Astrocyte of the hippocampus (primary cell): ENCODE data around the gene MYO9B.
"Not testable (repeated sequence)": the region's sequence is repeated elsewhere in the genome, so short reads cannot be mapped to it uniquely, and the experiment has no call there.

Experiments used
- DNase-seq: peaks from one replicate; pipeline ENCODE4 v3.0.0; 2011; ENCODE audit warnings: low read depth, low spot score

The MYO9B gene

DNA sequence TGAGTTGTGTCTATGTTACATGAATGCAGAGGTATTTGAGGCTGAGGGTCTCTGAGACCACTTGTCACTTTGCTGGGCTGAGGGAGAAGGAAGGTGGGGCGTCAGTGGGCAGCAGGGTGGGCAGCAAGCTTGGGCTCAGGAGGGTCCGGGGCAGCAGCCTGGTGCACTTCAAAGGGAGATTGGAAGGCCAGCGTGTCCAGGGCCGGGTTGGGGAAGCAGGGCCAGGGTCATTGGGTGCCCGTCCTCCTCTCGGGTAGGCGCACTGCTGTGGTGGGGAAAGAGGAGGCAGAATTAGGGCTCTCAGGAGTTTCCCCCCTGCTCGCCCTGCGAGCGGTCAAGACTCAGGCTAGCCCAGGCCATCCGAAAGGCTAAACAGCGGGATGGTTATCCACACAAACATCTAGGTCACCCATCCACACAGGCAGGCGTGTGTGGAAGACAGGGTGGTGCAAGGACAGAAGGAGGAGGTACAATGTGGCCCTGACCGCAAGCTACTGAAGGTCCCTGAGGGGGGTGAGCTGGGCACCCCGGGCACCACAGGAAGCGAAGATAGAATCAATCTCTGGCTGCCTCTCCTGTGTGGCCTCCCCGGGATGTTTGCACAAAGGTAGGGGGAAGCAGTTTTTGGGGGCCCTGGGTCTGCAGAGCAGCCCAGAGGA, 37.7 kb downstream of the MYO9B start:
- DNase-seq: no peak

DNA sequence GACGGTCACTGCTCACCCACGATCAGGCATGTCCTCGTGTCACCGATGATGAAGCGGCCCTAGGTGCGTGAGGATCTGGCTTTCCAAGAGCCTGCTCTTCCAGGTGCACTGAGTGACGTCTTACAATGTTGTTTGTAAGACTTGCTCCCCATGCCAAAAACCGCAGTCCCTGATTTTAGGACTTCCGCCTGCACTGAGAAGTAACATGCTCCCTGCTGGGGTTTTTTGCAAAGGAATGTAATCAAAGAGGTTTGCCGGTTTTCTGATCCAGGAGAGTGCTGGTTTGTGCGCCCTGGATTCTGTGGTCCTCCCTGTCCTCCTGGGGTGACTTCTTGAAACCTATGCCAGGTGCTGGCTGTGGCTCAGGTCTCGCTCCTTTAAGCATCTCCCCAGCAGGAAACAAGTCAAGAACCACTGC, 38.8 kb downstream of the MYO9B start:
- DNase-seq: no peak

DNA sequence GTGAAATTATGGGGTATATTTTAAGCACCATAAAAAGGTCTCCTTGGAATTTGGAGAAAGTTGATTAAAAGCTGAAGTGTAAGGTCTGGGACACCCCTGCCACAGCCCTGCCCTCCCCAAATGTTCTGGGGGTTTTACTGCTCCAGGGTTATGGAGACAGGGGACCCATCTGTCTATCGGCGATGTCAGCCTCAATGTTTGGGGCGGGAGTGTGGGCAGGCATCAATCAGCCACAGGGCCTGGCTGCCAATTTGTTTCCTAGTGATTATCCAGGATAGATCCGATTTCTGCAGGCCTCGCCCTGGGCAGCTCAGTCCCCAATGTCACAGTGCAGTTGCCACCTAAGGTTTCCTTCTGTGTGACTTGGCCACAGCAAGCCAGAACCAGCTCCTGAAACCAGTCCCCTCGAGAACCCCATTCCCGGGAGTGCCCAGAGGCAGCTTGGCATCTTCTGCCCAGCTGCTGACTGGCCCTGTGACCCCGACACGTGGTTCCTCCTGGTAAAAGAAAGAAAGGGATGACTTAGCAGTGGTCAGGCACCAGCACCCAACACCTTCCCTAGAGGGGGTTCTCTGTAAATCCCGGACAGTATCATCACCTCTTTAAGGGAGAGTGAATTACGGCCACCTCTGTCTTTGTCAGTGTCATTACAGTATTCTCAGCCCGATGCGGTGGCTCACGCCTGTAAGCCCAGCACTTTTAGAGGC, 41.6 kb downstream of the MYO9B start:
- no peak for DNase-seq

DNA sequence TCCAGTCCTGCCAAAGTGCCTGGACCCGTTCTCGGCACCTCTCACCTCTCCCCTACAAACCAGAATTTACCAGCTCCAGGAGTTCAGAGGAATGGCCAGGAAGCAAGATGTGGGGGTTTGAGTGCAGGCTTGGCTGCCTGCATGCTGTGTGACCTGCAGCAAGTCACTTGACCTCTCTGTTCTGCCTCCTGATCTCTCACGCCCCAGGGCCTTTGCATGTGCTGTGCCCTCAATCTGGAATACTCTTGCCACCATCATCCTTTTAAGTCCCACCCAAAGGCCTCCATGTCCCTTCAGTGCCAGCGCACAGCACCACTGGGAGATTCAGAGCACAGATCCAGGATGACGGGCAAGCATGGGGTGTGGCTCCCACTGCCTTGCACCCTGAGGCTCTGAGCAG, 43.4 kb downstream of the MYO9B start:
- DNase-seq: no peak

DNA sequence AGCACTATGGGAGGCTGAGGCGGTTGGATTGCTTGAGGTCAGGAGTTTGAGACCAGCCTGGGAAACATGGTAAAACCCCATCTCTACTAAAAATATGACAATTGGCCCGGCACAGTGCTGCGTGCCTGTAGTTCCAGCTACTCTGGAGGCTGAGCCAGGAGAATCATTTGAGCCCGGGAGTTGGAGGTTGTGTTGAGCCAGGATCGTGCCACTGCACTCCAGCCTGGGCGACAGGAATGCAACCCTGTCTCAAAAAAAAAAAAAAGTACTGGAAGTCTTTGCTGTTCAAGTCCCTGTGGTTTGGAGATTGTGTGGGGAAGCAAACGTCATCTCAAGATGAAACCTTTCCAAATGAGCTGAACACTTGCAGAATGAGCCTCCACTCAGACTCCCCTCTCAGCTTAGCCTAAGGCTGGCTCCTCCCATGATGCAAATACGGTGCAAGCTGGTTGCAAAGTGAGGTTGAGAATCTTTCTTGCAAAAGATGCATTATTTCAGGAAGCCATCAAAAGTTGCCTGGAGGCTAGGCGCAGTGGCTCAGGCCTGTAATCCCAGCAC, 46.2 kb downstream of the MYO9B start:
- peak; percentile 91 for DNase-seq

DNA sequence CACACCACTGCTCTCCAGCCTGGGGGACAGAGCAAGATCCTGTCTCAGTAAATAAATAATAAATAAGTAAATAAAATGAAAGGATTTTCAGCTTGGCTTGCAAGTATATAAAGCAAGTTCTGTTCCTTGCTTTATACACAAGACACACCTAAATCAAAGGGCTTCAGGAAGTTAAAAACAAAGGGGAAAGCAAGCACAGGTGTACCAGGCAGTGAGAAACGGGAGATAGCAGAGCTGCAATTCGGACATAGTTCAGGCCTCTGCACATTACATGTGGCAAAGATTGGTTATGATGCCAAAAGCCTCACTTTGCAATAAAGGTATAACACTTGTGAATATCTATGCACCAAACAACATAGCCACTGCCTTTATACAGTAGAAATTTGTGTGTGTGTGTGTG, 47.5 kb downstream of the MYO9B start:
- no peak for DNase-seq

DNA sequence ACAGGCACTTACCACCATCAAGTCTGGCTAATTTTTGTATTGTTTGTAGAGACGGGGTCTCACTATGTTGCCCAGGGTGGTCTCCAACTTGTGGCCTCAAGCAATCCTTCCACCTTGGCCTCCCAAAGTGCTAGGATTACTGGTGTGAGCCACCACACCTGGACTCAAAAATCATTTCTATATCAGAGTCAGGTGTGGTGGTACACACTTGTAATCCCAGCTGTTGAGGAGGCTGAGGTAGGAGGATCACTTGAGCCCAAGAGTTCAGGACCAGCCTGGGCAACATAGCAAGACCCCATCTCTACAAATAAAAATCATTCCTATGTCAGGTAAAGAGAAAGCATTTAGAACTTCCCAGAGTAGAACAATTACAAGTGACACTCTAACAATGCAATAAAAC, 48.4 kb downstream of the MYO9B start:
- DNase-seq: no peak

DNA sequence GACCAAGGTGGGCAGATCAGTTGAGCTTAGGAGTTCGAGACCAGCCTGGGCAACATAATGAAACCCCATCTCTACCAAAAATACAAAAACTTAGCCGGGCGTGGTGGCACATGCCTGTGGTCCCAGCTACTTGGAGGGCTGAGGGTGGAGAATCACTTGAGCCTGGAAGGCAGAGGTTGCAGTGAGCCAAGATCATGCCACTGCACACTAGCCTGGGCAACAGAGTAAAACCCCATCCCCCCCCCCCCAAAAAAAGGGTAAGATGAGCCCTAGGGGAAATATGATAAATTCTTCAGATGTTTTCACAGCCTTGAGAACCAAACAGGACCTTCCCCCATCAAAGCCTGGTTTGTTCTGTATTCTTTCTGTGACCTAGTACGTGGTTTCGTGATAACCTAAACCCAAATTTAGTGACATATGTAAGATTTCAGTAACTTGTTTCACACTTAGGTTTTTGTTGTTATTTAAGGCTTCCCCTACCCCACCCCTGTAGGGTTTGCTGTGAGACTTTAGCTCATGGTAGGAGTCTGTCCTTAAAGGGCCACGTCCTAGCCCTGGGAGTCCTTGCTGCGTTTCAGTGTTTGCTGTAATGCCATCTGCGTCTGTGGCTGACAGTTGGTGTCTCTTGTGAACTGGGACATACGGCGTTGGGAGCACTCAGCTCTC, 49.6 kb downstream of the MYO9B start:
- DNase-seq: peak; percentile 39

DNA sequence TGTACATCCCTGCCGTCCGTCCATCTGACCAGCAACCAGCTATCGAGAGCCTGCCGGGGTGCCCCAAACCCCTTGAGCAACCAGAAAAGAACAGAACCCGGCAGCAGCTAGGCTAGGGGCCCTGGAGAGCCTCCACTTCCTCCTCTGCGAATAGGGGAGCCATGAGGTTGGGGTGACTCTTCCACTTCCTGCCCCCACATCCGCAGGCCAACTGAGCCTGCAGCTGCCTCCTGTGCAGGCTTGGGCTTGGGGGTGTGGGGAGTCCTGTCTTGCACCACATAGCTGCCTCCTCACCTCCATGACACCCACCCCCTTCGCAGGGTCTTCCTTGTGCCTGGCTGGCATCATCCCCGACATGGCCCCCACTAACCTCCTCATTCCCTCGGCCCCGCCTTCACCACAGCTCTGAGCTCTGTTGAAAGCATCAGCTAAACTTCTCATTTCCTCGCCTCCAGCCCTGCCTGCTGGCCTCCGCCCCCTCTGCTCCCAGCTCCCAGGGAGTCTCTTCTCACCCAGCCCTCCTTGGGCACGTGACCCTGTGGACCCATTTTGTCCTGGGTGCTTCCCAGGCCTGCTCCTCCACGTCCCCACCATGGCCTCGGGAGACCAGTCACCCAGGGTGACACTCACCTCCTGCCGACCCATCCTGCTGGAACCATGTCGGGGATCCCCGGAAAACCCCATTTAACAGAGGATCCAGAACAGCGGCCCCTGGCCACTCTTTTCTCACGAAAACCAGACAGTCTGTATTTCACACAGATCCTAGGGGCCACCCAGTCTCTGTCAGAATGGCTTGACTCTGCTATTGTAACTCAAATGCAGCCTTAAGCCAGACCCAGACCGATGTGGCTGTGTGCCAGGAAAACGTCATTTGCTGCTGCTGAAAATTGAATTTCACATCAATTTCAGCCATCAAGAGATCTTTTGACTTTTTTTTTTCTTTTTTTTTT, 50.4 kb downstream of the MYO9B start:
- DNase-seq: peak; percentile 42

DNA sequence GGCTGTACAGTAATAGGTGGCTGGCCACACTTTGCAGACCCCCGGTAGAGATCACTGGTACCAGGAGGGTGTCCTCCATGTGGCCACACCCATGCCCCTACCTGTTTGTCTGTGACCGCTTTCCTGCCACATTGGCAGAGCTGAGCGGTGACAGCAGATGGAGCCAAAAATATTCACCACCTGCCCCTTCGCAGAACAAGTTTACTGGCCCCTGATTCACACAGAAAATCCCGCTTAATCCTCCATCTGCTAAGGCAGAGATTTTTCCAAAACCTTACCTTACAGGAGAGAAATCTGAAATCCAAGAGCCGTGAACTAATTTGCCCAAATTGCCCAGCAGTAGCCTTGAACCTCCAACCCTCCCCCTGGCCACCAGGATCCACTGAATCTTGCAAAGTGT, 52.1 kb downstream of the MYO9B start:
- DNase-seq: no peak

DNA sequence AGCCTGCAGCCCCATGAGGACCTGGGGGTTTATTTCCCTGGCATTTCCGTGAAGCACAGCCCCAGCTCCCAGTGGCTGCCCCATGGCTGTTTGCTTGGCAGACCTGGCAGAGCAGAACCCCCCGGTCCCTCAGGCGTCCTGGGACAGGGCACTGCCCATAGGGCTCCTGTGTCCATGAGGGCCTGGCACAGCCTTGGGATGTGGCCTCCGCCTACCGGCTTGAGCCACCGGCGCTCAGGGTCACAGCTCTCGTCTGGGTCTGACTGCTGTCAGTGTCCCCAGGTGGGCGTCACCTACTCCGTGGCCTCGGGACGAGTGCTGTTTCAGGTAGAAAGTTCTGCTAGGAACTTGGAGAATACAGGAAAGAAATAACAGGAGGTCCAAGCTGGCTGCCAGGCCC, 52.8 kb downstream of the MYO9B start:
- no peak for DNase-seq

DNA sequence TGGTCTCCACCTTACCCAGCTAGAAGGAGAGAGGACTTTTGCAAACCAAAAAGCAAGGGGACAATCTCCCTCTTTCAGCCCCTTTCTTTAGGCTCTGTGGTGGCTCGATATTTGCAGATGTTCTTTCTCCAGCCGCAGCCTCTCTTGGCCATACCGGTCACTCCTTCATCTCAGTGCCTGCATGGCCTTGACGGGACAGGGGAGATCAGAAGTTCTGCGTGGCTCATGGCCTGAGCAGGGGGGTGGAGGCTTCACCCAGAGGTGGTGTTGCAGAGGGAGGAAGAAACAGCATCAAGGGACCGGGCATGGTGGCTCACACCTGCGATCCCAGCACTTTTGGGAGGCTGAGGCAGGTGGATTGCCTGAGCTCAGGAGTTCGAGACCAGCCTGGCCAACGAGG, 53.2 kb downstream of the MYO9B start:
- DNase-seq: no peak

DNA sequence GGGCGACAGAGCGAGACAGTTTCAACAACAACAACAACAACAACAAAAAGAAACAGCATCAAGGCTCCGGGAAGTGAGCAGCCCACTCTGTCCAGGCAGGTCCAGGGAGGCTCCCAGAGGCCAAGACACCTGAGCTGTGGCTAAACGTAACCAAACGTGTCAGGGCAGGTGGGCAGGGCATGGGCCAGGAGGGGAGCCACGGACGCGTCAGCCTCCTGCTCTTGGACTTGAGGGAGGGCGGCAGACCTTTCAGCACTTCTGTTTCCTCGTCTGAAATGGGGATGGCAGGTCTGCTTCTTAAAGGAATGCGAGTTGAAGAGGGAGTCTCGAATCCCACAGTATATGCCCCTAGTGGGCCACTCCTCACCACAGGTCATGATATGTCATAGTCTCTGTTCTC, 53.8 kb downstream of the MYO9B start:
- no peak for DNase-seq

DNA sequence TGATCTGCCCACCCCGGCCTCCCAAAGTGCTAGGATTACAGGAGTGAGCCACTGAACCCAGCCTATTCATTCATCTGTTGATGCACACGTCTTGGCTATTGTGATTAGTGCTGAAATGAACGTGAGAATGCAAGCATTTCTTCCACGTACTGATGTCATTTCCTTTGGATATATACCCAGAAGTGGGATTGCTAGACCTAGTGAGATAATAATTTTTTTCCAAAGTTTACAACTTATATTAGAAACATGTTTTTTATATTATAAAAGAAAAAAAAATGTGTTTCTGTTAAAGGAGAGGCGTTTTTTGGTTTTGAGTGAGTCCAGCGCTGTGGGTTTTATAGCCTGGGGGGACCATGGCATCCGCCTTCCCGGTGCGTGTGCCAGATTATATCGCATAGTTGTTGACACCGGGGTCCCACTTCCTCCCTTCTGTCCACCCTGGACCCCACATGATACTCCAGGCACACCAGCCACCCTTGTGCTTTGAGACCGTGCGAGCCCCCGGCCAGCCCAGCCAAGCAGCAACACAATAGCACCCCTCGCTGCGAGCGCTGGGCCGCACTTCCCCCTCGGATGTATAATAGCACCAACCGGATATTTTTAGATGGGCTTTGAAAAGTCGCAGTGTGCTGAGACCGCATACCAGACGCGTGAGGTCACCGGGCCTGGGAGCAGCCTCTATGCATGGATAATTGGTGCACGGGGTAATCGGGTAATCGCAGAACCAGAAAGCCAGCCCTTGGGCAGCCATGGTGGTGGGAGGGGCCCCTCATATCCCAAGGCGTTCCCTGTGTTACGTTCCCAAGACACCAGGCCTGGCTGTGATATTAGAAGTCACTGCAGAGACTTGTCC, 59.6 kb downstream of the MYO9B start:
- DNase-seq: peak; percentile 100

DNA sequence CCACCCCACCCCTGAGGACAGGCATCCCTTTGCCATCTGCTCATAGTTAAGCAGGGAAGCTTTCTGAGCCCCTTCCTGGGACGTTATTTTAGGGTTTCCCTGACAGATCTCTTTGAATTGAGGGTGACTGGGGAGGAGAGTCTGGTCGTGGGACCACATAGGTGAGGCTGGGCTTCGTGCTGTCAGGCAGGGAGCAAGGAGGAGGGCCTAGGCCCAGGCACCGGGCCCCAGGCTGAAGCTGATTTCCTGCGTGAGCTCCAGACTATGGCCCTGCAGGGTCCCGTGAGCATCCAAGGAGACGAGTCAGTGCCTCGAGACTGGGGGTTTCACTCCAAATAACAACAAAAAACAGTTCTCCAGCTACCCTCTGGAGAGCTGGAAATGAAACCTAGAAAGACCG, 60.4 kb downstream of the MYO9B start:
- DNase-seq: peak; percentile 40

DNA sequence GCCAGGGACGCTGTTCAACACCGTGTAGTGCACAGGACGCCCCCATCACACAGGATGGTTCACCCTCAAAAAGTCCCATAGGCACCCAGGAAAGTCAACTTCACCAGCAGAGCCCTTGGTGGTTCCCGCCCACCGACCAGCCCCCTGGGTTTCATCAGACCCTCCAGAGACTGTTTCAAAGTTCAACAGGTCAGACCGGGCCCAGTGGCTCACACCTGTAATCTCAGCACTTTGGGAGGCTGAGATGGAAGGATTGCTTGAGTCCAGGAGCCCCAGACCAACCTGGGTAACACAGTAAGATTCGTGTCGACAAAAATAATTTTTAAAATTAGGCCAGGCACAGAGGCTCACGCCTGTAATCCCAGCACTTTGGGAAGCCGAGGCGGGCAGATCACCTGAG, 61.0 kb downstream of the MYO9B start:
- DNase-seq: no peak

DNA sequence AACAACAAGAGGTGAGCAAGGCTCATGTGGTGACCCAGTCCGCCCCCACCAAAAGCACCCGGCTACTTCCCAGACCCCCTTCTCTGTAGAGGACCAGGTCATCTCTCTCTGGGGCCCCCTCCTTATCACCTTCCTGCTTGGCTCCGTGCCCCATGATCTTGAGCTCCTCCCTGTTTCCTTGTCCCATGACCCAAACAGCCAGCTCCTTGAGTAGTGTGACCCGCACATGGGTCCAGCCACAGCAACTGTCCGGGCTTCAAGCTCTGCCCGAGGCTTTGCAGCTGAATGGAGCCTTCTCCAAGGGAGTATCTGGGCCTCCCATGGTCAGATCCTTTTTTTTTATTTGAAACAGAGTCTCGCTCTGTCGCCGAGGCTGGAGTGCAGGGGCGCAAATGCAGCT, 61.8 kb downstream of the MYO9B start:
- DNase-seq: no peak

DNA sequence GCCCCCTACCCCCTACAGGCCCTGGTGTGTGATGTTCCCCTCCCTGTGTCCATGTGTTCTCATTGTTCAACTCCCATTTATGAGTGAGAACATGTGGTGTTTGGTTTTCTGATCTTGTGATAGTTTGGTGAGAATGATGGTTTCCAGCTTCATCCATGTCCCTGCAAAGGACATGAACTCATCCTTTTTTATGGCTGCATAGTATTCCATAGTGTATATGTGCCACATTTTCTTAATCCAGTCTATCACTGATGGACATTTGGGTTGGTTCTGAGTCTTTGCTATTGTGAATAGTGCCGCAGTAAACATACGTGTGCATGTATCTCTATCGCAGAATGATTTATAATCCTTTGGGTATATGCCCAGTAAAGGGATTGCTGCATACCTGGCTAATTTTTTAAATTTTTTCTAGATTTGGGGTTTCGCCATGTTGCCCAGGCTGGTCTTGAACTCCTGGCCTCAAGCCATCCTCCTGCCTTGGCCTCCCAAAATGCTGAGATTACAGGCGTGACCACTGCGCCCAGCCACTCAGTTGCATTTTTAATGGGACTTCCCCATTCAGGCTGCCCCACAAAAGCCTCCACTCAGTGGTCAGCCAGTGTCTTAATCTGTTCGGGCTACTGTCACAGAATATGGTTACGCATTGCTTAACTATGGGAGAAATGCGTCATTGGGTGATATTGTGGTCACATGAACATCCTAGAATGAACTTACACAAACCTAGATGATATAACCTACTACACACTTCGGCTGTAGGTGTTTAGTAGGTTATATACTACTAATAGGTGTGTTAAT, 62.7 kb downstream of the MYO9B start:
- DNase-seq: not testable (repeated sequence)

DNA sequence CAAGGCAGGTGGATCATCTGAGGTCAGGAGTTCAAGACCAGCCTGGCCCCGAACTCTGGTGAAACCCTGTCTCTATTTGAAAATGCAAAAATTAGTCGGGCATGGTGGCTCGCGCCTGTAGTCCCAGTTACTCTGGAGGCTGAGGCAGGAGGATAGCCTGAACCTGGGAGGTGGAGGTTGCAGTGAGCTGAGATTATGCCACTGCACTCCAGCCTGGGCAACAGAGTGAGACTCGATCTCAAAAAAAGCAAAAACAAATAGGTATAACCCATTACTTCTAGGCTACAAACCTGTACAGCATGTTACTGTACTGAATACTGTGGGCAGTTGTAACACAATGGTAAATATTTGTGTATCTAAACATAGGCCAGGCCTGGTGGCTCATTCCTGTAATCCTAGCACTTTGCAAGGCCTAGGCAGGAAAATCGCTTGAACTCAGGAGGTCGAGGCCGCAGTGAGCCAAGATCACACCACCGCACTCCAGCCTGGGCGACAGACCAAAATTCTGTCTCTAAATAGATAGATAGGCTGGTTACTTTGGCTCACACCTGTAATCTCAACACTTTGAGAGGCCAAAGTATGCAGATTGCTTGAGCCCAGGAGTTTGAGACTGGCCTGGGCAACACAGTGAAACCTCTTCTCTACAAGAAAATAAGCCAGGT, 63.5 kb downstream of the MYO9B start:
- peak; percentile 21 for DNase-seq
